K562 (cell line): ENCODE data around the gene SLC6A1. TPM values are rescaled to one million over a fixed set of nuclear protein-coding genes. Genes with fewer than 3 reads are reported as not detected.

ENCODE experiments used
- ATAC-seq: fragments of 200-7000 bp; cut with Tn5 transposase; 3 replicates; pipeline ENCODE4 v1.9.1; 2020; ENCODE audit warnings: moderate library complexity
- BruUV-seq: library from RNA; stranded (reverse); fragments of 400-500 nt; replicated peaks from 2 replicates; lab custom pipeline; 2021; lab: Mats Ljungman, UMichigan
- CTCF ChIA-PET: fragments of 300-600 bp; formaldehyde crosslinking; extraction: SDS; loops from one replicate; lab custom pipeline; 2021; ENCODE audit warnings: low intra/inter-chr PET ratio; lab: Yijun Ruan, JAX
- POLR2A ChIA-PET: fragments of 300-600, 350-650 bp; sonication (Branson Sonifier 250); formaldehyde crosslinking; extraction: SDS; loops from one replicate; lab custom pipeline; 2021; ENCODE audit warnings: antibody characterized with exemption, inconsistent platforms; lab: Yijun Ruan, JAX
- DNase-seq, 4 experiments: peaks; one replicate each; pipeline versions ENCODE4 v3.0.0 to v3.0.0-alpha.2; 2011 to 2018; ENCODE audit warnings: low spot score in 3 of 4, mixed read lengths in 3 of 4; ENCODE audit errors: extremely low read depth in 1 of 4
- FAIRE-seq: peaks from 2 replicates; lab custom pipeline; 2011; peaks lifted over from hg19 to GRCh38; lab: Jason Lieb, UNC
- H2AFZ ChIP-seq: 2 replicates; pipeline ENCODE4 v1.6.0; 2011; ENCODE audit warnings: low read depth, low read length, control low read depth, inconsistent platforms
- H3K27ac ChIP-seq: fragments of 200-600 bp; 3 replicates; pipeline ENCODE4 v1.8.0; 2011; ENCODE audit warnings: low read depth, mild to moderate bottlenecking, control low read depth, inconsistent platforms, low read length, moderate library complexity, mixed read lengths; ENCODE audit errors: extremely low read depth
- H3K27me3 ChIP-seq, 2 experiments: fragments of 300-600 bp in 1 of 2; 2 replicates in 1 of 2; 3 replicates in 1 of 2; pipeline versions ENCODE4 v1.6.0 to v1.8.0; 2011; ENCODE audit warnings: inconsistent platforms in 2 of 2, low read length in 2 of 2, mild to moderate bottlenecking in 1 of 2, mixed read lengths in 1 of 2, moderate library complexity in 1 of 2; ENCODE audit not compliant: control insufficient read depth in 2 of 2, insufficient read depth in 2 of 2
- H3K36me3 ChIP-seq: fragments of 300-600 bp; 3 replicates; pipeline ENCODE4 v1.8.0; 2011; ENCODE audit warnings: mild to moderate bottlenecking, low read length, inconsistent platforms; ENCODE audit not compliant: control insufficient read depth, insufficient read depth
- H3K4me1 ChIP-seq, 2 experiments: fragments of 200-600 bp in 1 of 2; replicated peaks in 1 of 2; 2 replicates in 1 of 2; 3 replicates in 1 of 2; pipeline versions ENCODE4 v1.5.1 to v1.8.0; 2011; ENCODE audit warnings: inconsistent platforms in 2 of 2, low read length in 2 of 2, mild to moderate bottlenecking in 1 of 2, mixed read lengths in 1 of 2, moderate library complexity in 1 of 2; ENCODE audit not compliant: control insufficient read depth in 2 of 2, insufficient read depth in 2 of 2
- H3K4me2 ChIP-seq: 2 replicates; pipeline ENCODE4 v1.6.1; 2011; ENCODE audit warnings: low read length, control low read depth, inconsistent platforms, mixed read lengths; ENCODE audit not compliant: insufficient read depth
- H3K4me3 ChIP-seq: fragments of 200-600 bp; sonication (generic), shearing (Covaris generic); 2 replicates; pipeline ENCODE4 v1.5.1; 2016; ENCODE audit warnings: control low read depth, inconsistent platforms
- H3K79me2 ChIP-seq: fragments of 200-600 bp; 3 replicates; pipeline ENCODE4 v1.8.0; 2011; ENCODE audit warnings: low read length, inconsistent platforms; ENCODE audit not compliant: control insufficient read depth, insufficient read depth
- H3K9ac ChIP-seq, 2 experiments: 2 replicates each; pipeline versions ENCODE4 v1.6.0 to v1.6.1; 2011; ENCODE audit warnings: low read depth in 2 of 2, low read length in 2 of 2, control low read depth in 1 of 2, inconsistent platforms in 1 of 2, mild to moderate bottlenecking in 1 of 2, mixed read lengths in 1 of 2; ENCODE audit not compliant: insufficient read depth in 1 of 2
- H3K9me1 ChIP-seq: one replicate; pipeline ENCODE4 v1.6.0; 2011; ENCODE audit warnings: inconsistent platforms, mild to moderate bottlenecking, low read length, moderate library complexity; ENCODE audit not compliant: control insufficient read depth, insufficient read depth
- H3K9me3 ChIP-seq: replicated peaks from 2 replicates; pipeline ENCODE4 v1.5.1; 2011; ENCODE audit warnings: low read depth, low read length, inconsistent platforms; ENCODE audit not compliant: control insufficient read depth, insufficient read depth
- H4K20me1 ChIP-seq: replicated peaks from 2 replicates; pipeline ENCODE4 v1.6.1; 2011; ENCODE audit warnings: low read length, inconsistent platforms, mixed read lengths; ENCODE audit not compliant: control insufficient read depth, insufficient read depth
- ATF1 ChIP-seq, 2 experiments: fragments of 450-650 bp in 1 of 2; IDR thresholded peaks; 2 replicates each; pipeline ENCODE4 v1.6.1; 2016; ENCODE audit warnings: missing compliant biosample characterization in 1 of 2, missing genetic modification characterization in 1 of 2
- CBX3 ChIP-seq, 2 experiments: IDR thresholded peaks; 1 replicate in 1 of 2; 2 replicates in 1 of 2; pipeline ENCODE4 v1.6.1; 2012; ENCODE audit warnings: inconsistent platforms in 2 of 2, low read length in 2 of 2, borderline replicate concordance in 1 of 2, control low read depth in 1 of 2
- GABPB1 ChIP-seq: sonication (generic); formaldehyde crosslinking; IDR thresholded peaks from 2 replicates; pipeline ENCODE4 v1.8.0; 2022; ENCODE audit warnings: mild to moderate bottlenecking, missing genetic modification reagents
- HDAC6 ChIP-seq: IDR thresholded peaks from 2 replicates; pipeline ENCODE4 v1.6.1; 2012; ENCODE audit warnings: low read depth, mild to moderate bottlenecking, control low read depth, inconsistent platforms, low read length, moderate library complexity
- HNRNPK ChIP-seq: fragments of 200-400 bp; formaldehyde crosslinking; IDR thresholded peaks from one replicate; pipeline ENCODE4 v1.6.1; 2018; ENCODE audit warnings: mild to moderate bottlenecking, low read depth, low read length; ENCODE audit not compliant: poor library complexity, severe bottlenecking
- SRF ChIP-seq, 2 experiments: fragments of 250-450, 450-650 bp in 1 of 2; sonication (Bioruptor Pico) in 1 of 2; sonication (generic) in 1 of 2; formaldehyde crosslinking; IDR thresholded peaks; 2 replicates each; pipeline versions ENCODE4 v1.5.0 to v1.5.1; 2020 to 2022; ENCODE audit warnings: mild to moderate bottlenecking in 1 of 2, missing genetic modification reagents in 1 of 2
- ZNF3 ChIP-seq: fragments of 250-450 bp; sonication (Bioruptor Pico); IDR thresholded peaks from 2 replicates; pipeline ENCODE4 v1.5.0; 2021; ENCODE audit warnings: mild to moderate bottlenecking, moderate library complexity
- WGBS: fragments of 100-300 bp; shearing (Covaris generic); methylation state at CpG from one replicate; pipeline ENCODE4 v1.1.6; 2016; ENCODE audit warnings: low coverage, mixed read lengths; ENCODE audit not compliant: insufficient coverage; ENCODE audit errors: missing lambda C conversion rate; 5-methylcytosine and 5-hydroxymethylcytosine counted together
- in situ Hi-C: fragments of 300-500 bp; cut with MboI; formaldehyde crosslinking; loops from 4 replicates; pipeline ENCODE4 v1.15.0; 2018; ENCODE audit warnings: inconsistent platforms, mixed read lengths
- intact Hi-C: fragments of 100-400 bp; cut with micrococcal nuclease; formaldehyde crosslinking; loops from 2 replicates; pipeline ENCODE4 v1.14.2; 2022
- polyA plus RNA-seq, 8 experiments: library from polyadenylated mRNA; depleted of rRNA in 4 of 8; stranded (reverse) in 5 of 8; unstranded in 3 of 8; fragments of >200 nt; fragmentation: Nextera tagmentation in 2 of 8; fragmentation: Illumina TruSeq in 1 of 8; extraction: Ambion mirVana in 2 of 8; extraction: Trizol in 1 of 8; gene quantifications; 2 replicates each; pipeline versions ENCODE4 v1.2.1 to v1.2.3, GENCODE V29; 2011 to 2014; ENCODE audit warnings: inconsistent platforms in 1 of 8, missing spikeins in 1 of 8
- total RNA-seq, 7 experiments: library from RNA; depleted of rRNA in 6 of 7; stranded (reverse); fragments of >200 nt in 6 of 7; fragmentation: Illumina TruSeq in 2 of 7; extraction: Trizol in 2 of 7; gene quantifications; 2 replicates each; pipeline versions ENCODE4 v1.2.1 to v1.2.3, GENCODE V29; 2011 to 2021; ENCODE audit warnings: low replicate concordance in 1 of 7
- TF ChIP-seq, protein P1 (sequence below): sonication (generic); formaldehyde crosslinking; IDR thresholded peaks from 2 replicates; pipeline ENCODE4 v1.8.0; 2022; ENCODE audit warnings: mild to moderate bottlenecking, low read depth, missing genetic modification reagents

SLC6A1 gene
- total and polyA plus RNA-seq, 9 of the 15 experiments (the other 6 are each of a cell fraction or from before 2014, with no cell fraction given): not detected

DNA sequence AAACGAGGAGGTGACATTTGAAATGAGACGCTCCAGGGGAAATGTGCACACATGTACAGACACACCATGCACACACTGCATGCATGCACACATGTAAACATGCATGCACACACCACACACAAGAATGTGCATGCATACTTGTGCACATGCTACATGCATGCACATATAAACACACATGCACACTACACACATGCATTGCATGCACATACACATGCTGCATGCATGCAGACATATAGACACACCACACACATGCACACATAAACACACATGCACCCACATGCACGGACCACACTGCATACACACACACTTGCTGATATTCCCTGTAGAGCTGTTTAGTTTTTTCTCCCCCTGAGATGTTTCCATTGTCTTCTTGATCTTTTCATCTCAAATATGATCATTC, 37.8 kb upstream of the SLC6A1 start:
- no peaks in the 10 kb centered on the region for H3K36me3 ChIP-seq
- no peak overlapping the region for H2AFZ ChIP-seq
- BruUV-seq: no TSS peak
- no peak overlapping the region for H3K4me2 ChIP-seq
- no peak overlapping the region for H3K4me3 ChIP-seq
- ATAC-seq (no peak), DNase-seq (no peak), FAIRE-seq (no peak)
- no peak overlapping the region for H3K9ac ChIP-seq
- H3K27me3 ChIP-seq: peaks cover 2 to 46% of the 10 kb centered on the region in 2 experiments; a peak in 2 of 5 replicates
- H3K4me1 ChIP-seq: no peaks in the 10 kb centered on the region
- H3K79me2 ChIP-seq: no peaks in the 10 kb centered on the region
- TF ChIP-seq ZNF3 (no peak), HDAC6 (no peak), CBX3 (IDR thresholded peaks at IDR 0.05; ENCODE audit: borderline replicate concordance in 1 of 2, low read length in 2 of 2) (no peak), ATF1 (CRISPR knock-in tag; IDR thresholded peaks at IDR 0.05) (no peak), ATF1 (tag; IDR thresholded peaks at IDR 0.05) (no peak), SRF (CRISPR knock-in tag; IDR thresholded peaks at IDR 0.05) (no peak), GABPB1 (CRISPR knock-in tag) (no peak), HNRNPK (no peak)
- TF ChIP-seq, protein P1, sequence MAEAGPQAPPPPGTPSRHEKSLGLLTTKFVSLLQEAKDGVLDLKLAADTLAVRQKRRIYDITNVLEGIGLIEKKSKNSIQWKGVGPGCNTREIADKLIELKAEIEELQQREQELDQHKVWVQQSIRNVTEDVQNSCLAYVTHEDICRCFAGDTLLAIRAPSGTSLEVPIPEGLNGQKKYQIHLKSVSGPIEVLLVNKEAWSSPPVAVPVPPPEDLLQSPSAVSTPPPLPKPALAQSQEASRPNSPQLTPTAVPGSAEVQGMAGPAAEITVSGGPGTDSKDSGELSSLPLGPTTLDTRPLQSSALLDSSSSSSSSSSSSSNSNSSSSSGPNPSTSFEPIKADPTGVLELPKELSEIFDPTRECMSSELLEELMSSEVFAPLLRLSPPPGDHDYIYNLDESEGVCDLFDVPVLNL (CRISPR knock-in tag): no peak
- no peak overlapping the region for H3K27ac ChIP-seq
- 0% methylated on average over 3 of the region's 3 CpGs for WGBS
- peaks cover 16% of the 10 kb centered on the region; the same call in 1 of the 2 replicates for H4K20me1 ChIP-seq
- in situ Hi-C loops (loop anchor here (5.0 kb wide), 1 partner anchor 98 kb away; no protein-coding TSS in a partner anchor), intact Hi-C loops (no loop called here)
- ChIA-PET POLR2A (interaction anchor here (1.5 kb wide), 1 partner anchor 9 kb away, joined by 3 read pairs; no protein-coding TSS in a partner anchor), CTCF (no interaction called here)
- no peaks in the 10 kb centered on the region for H3K9me1 ChIP-seq
- H3K9me3 ChIP-seq: no peaks in the 10 kb centered on the region
